ENCODE measurements around the gene DCDC2B. TPM values are rescaled to one million over a fixed set of nuclear protein-coding genes. Genes with fewer than 3 reads are reported as not detected.

Gene DCDC2B
- total RNA-seq, 4 donors from 2014 or later, result not detected

GRCh38 chr1:32180186-32181060 is 28.5 kb upstream of the DCDC2B start:
- intact Hi-C loops (cut with DNase I; ENCODE audit: low total_unique reads), result no loop called here
- peak in 1 of 2 donors; percentile 31 for ATAC-seq
- TF ChIP-seq POLR2A (IDR thresholded peaks at IDR 0.05) (no peak), CTCF (IDR thresholded peaks at IDR 0.05 in 4 of 5, conservative IDR thresholded peaks at IDR 0.05 in 1 of 5) (no peak)

GRCh38 chr1:32181065-32181464 is 27.8 kb upstream of the DCDC2B start:
- in situ Hi-C loops (cut with MboI; ENCODE audit: low sequenced_read_pairs in 4 of 4) (no loop called here), intact Hi-C loops (cut with DNase I; ENCODE audit: low total_unique reads) (no loop called here)
- peak overlapping the region; percentile 69 to 84 (median 76) for H3K4me3 ChIP-seq
- peaks cover 38 to 47% of the 10 kb centered on the region in 2 donors for H3K4me1 ChIP-seq
- DNase-seq (peak in 1 of 2 donors; percentile 9), ATAC-seq (no peak)
- H3K36me3 ChIP-seq, result peaks cover 0 to 34% of the 10 kb centered on the region in 2 donors
- H3K9me3 ChIP-seq, result no peaks in the 10 kb centered on the region
- H3K27me3 ChIP-seq, result no peaks in the 10 kb centered on the region
- TF ChIP-seq POLR2A (IDR thresholded peaks at IDR 0.05), result no peak
- TF ChIP-seq CTCF (IDR thresholded peaks at IDR 0.05 in 4 of 5, conservative IDR thresholded peaks at IDR 0.05 in 1 of 5), result no peak
- peak overlapping the region; percentile 92 to 98 (median 94) for H3K27ac ChIP-seq

More at GRCh38 chr1:32180186-32181060, 28.5 kb upstream of the DCDC2B start:
- Histone ChIP-seq H3K27me3 (no peaks in the 10 kb centered on the region), H3K9me3 (no peaks in the 10 kb centered on the region), H3K4me3 (peak overlapping the region; percentile 69 to 84 (median 76)), H3K36me3 (peaks cover 0 to 34% of the 10 kb centered on the region in 2 donors), H3K4me1 (peaks cover 38 to 47% of the 10 kb centered on the region in 2 donors), H3K27ac (peak overlapping the region; percentile 92 to 98 (median 94))
- peak in 1 of 2 donors; percentile 49 for DNase-seq
- in situ Hi-C loops (cut with MboI; ENCODE audit: low sequenced_read_pairs in 4 of 4), result no loop called here

GRCh38 chr1:32181563-32181962 is 27.3 kb upstream of the DCDC2B start:
- TF ChIP-seq CTCF (IDR thresholded peaks at IDR 0.05 in 4 of 5, conservative IDR thresholded peaks at IDR 0.05 in 1 of 5) (no peak), POLR2A (IDR thresholded peaks at IDR 0.05) (no peak)
- H3K27me3 ChIP-seq, result no peaks in the 10 kb centered on the region
- in situ Hi-C loops (cut with MboI; ENCODE audit: low sequenced_read_pairs in 4 of 4), result no loop called here
- ATAC-seq (no peak), DNase-seq (peak in 1 of 2 donors; percentile 10)
- H3K4me3 ChIP-seq, result peak overlapping the region in 1 of 4 donors; percentile 72
- H3K27ac ChIP-seq, result peak overlapping the region; percentile 92 to 98 (median 94)
- intact Hi-C loops (cut with DNase I; ENCODE audit: low total_unique reads), result no loop called here
- peaks cover 0 to 34% of the 10 kb centered on the region in 2 donors for H3K36me3 ChIP-seq
- H3K4me1 ChIP-seq, result peaks cover 38 to 47% of the 10 kb centered on the region in 2 donors
- H3K9me3 ChIP-seq, result no peaks in the 10 kb centered on the region

GRCh38 chr1:32182060-32182459 is 26.8 kb upstream of the DCDC2B start:
- peak in 1 of 2 donors; percentile 10 for DNase-seq
- H3K36me3 ChIP-seq, result peaks cover 0 to 39% of the 10 kb centered on the region in 2 donors
- peaks cover 38 to 47% of the 10 kb centered on the region in 2 donors for H3K4me1 ChIP-seq
- no peaks in the 10 kb centered on the region for H3K27me3 ChIP-seq
- H3K9me3 ChIP-seq, result no peaks in the 10 kb centered on the region
- no peak for ATAC-seq
- no peak for TF ChIP-seq POLR2A (IDR thresholded peaks at IDR 0.05)
- no peak for TF ChIP-seq CTCF (IDR thresholded peaks at IDR 0.05 in 4 of 5, conservative IDR thresholded peaks at IDR 0.05 in 1 of 5)
- no peak overlapping the region for H3K4me3 ChIP-seq
- in situ Hi-C loops (cut with MboI; ENCODE audit: low sequenced_read_pairs in 4 of 4), result no loop called here
- intact Hi-C loops (cut with DNase I; ENCODE audit: low total_unique reads), result no loop called here
- H3K27ac ChIP-seq, result peak overlapping the region; percentile 92 to 98 (median 94)

All from gastrocnemius medialis (tissue), 4 donors.